Stimulated activated memory B cell treated with anti-CD40 and anti-IgM and Interleukin-4, amounts not matched to agents 10 μg/mL and 1 μg/mL and 100 μg/mL, for 72 hours (primary cell): Measurements from ENCODE around the gene STK32B.

Experiments
- ATAC-seq: fragments of 150-1000 bp; cut with Tn5 transposase; 2 replicates; pipeline ENCODE4 v1.10.0; 2021
- H3K27ac Mint-ChIP-seq: one replicate; pipeline ENCODE4 v1.8.0; 2022; ENCODE audit warnings: mild to moderate bottlenecking, mixed read lengths
- H3K27me3 Mint-ChIP-seq: one replicate; pipeline ENCODE4 v1.8.0; 2022; ENCODE audit warnings: mixed read lengths
- H3K36me3 Mint-ChIP-seq: one replicate; pipeline ENCODE4 v1.8.0; 2022; ENCODE audit warnings: mixed read lengths
- H3K4me1 Mint-ChIP-seq: one replicate; pipeline ENCODE4 v1.8.0; 2022; ENCODE audit warnings: mixed read lengths
- H3K4me3 Mint-ChIP-seq: one replicate; pipeline ENCODE4 v1.8.0; 2022; ENCODE audit warnings: mild to moderate bottlenecking, moderate library complexity, mixed read lengths
- H3K9me3 Mint-ChIP-seq: one replicate; pipeline ENCODE4 v1.8.0; 2022; ENCODE audit warnings: mixed read lengths

Gene STK32B

DNA sequence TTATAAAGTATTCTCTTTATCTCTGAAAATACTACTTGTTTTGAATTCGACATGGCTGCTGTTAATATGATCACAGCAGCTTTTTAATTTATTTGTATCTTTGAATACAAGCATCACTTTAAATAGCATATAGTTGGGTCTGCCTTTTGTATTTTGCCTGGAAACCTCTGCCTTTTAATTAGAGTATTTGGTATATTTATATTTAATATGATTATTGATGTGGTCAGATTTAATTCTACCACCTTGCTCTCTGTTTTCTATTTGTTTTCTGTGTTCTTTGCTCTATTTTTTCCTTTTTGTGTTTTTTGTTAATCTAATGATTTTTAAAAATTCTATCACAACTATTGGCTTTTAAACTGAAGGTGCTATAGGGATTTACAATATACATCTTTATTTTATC is 21.7 kb downstream of the STK32B start:
- Mint-ChIP-seq H3K9me3 (peaks cover 5% of the 10 kb centered on the region), H3K4me3 (no peak overlapping the region), H3K4me1 (no peaks in the 10 kb centered on the region), H3K27me3 (no peaks in the 10 kb centered on the region), H3K27ac (no peak overlapping the region), H3K36me3 (no peaks in the 10 kb centered on the region)
- no peak for ATAC-seq

DNA sequence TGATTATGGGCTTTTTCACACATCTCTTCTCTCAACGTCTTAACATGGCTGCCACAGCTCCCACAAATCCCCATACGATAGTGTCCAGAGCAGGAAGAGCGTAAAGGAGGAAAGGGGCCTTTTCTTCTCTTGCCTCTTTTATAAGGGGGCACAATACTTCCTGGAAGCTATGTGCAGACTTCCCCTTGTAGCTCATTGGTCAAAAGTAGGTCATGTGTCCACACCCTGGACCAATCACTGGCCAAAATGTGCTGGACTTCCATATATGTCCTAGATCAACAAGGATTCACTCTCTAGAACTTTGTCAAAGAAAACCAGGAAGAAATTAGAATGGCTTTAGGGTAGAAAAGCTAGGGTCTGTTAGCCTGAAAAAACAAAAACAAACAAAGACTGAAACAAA is 26.7 kb downstream of the STK32B start:
- Mint-ChIP-seq H3K36me3 (peaks cover 5% of the 10 kb centered on the region), H3K27ac (no peak overlapping the region), H3K27me3 (peaks cover 8% of the 10 kb centered on the region), H3K4me3 (no peak overlapping the region), H3K9me3 (peaks cover 14% of the 10 kb centered on the region), H3K4me1 (no peaks in the 10 kb centered on the region)
- no peak for ATAC-seq

DNA sequence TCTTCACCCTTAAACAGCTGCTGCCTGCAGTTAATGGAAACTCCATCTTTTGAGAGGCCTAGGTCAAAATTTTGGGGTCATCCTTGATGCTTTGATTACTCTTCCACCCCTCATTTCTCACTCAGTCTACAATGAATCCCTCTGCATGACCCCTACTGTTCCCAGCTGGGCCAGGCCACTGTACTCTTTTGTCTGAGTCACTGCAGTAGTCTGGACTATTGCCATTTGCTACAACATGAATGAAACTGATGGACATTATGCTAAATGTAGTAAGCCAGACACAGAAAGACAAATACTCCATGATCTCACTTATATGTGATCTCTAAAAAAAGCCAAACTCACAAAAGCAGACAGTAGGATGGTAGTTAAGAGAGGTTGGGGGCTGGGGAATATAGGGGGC is 28.3 kb downstream of the STK32B start:
- Mint-ChIP-seq H3K36me3 (peaks cover 5% of the 10 kb centered on the region), H3K9me3 (peaks cover 14% of the 10 kb centered on the region), H3K27me3 (peaks cover 8% of the 10 kb centered on the region), H3K4me1 (no peaks in the 10 kb centered on the region), H3K4me3 (no peak overlapping the region), H3K27ac (no peak overlapping the region)
- no peak for ATAC-seq

DNA sequence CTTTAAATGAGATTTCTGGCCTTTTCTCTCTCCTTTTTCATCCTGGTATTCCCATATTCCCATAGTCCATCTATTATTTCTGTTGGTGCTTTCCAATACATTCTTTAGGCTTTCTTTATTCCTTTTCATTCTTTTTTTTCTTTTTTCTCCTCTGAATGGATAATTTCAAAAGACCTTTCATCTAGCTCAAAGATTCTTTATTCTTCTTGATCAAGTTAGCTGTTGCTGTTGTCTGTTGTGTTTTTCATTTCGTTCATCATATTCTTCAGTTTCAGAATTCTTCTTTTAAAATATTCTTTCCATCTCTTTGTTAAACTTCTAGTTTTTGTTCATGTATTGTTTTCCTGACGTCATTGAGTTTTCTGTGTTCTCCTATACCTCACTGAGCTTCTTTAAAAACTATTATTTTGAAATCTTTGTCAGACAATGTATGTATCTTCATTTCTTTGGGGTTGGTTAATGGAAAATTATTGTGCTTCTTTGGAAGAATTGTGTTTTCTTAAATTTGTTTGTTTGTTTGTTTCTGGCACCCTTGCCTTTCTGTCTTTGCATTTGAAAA is 30.2 kb downstream of the STK32B start:
- H3K36me3 Mint-ChIP-seq: peaks cover 5% of the 10 kb centered on the region
- H3K9me3 Mint-ChIP-seq: peaks cover 21% of the 10 kb centered on the region
- H3K4me1 Mint-ChIP-seq: no peaks in the 10 kb centered on the region
- no peak overlapping the region for H3K4me3 Mint-ChIP-seq
- no peak overlapping the region for H3K27ac Mint-ChIP-seq
- no peak for ATAC-seq
- H3K27me3 Mint-ChIP-seq: peaks cover 8% of the 10 kb centered on the region

DNA sequence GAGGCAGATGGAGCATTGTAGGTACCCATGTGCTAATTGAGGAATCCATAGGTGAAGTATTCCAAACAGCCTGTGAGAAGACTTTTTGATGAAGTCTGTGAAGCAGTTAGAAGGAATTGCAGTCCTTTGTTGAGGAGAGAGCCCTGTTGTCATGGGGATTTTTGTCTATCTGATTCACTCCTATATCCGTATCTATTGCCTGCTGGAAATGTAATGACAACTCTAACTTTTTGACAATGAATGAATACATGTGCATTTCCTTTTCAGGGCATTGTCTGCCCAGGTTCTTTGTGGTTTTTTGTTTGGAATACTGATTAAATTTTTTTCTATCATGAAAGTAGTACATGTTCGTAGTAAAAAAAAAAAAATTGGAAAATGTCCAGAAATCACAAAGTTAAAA is 31.1 kb downstream of the STK32B start:
- H3K27ac Mint-ChIP-seq: no peak overlapping the region
- peaks cover 24% of the 10 kb centered on the region for H3K9me3 Mint-ChIP-seq
- no peaks in the 10 kb centered on the region for H3K4me1 Mint-ChIP-seq
- no peak for ATAC-seq
- H3K36me3 Mint-ChIP-seq: peaks cover 5% of the 10 kb centered on the region
- H3K27me3 Mint-ChIP-seq: peaks cover 8% of the 10 kb centered on the region
- H3K4me3 Mint-ChIP-seq: no peak overlapping the region

DNA sequence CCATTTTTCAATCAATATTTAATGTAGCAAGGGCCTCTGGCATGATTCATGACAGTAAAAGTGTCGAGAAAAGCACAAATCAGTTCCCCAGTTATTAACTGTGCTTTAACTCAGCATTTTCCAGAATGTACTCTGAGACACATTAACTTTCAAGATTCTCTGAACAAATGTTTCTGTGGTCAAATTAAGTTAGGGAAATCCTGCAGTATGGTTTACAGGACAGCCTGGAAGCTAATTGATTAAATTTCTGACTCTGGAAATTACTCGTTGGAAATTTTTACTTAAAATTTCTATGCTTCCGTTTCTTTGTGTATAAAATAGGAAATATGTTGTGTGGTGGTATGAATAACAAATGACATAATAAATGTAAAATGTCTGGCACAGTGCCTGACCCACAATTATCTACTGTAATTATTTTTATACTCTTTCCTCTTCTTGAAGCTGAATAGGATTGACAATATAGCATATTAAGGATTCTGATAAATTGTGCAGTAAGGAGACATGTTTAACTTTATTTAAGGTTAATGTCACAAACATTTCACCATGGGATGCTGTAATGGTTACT is 33.7 kb downstream of the STK32B start:
- no peak for ATAC-seq
- Mint-ChIP-seq H3K4me3 (no peak overlapping the region), H3K27me3 (peaks cover 8% of the 10 kb centered on the region), H3K4me1 (no peaks in the 10 kb centered on the region), H3K9me3 (peaks cover 29% of the 10 kb centered on the region), H3K27ac (no peak overlapping the region), H3K36me3 (peaks cover 5% of the 10 kb centered on the region)

DNA sequence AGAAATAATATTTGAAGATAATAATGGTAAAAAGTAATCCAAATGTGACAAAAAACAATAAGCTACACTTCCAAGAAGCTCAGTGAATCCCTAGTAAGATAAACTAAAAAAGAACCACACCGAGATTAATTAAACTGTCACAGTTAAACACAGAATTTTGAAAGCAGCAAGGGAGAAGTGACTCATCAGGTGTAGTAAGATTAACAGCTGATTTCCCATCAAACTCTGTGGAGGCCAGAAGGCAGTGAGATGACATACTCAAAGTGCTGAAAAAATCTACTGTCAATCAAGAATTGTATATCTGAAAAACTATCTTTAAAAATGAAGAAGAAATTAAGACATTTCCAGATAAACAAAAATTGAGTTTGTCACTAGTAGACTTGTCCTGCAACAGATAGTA is 35.3 kb downstream of the STK32B start:
- H3K4me1 Mint-ChIP-seq: no peaks in the 10 kb centered on the region
- H3K36me3 Mint-ChIP-seq: peaks cover 2% of the 10 kb centered on the region
- no peak overlapping the region for H3K27ac Mint-ChIP-seq
- H3K4me3 Mint-ChIP-seq: no peak overlapping the region
- H3K9me3 Mint-ChIP-seq: peaks cover 19% of the 10 kb centered on the region
- no peaks in the 10 kb centered on the region for H3K27me3 Mint-ChIP-seq
- ATAC-seq: no peak

DNA sequence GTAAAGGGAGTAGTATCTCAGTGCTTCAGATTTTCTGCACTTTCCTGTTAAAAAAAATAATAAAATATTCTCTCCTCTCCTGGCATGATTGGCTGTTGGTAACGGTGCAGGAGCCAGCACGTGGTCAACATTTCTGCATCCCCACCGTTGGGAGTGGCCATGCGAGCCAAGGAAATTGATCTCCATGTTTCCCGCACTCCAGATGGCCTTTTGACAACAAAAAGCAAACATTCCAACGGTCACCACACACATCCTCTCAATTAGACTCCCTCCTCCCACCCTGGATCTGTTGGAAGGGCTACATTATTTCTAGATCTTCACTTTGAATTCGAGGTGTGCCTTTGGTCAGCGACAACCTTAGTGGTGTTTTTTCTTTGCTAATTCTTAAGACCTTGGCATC is 45.0 kb downstream of the STK32B start:
- Mint-ChIP-seq H3K27me3 (no peaks in the 10 kb centered on the region), H3K9me3 (peaks cover 10% of the 10 kb centered on the region), H3K4me1 (no peaks in the 10 kb centered on the region), H3K36me3 (no peaks in the 10 kb centered on the region), H3K4me3 (no peak overlapping the region), H3K27ac (no peak overlapping the region)
- no peak for ATAC-seq

DNA sequence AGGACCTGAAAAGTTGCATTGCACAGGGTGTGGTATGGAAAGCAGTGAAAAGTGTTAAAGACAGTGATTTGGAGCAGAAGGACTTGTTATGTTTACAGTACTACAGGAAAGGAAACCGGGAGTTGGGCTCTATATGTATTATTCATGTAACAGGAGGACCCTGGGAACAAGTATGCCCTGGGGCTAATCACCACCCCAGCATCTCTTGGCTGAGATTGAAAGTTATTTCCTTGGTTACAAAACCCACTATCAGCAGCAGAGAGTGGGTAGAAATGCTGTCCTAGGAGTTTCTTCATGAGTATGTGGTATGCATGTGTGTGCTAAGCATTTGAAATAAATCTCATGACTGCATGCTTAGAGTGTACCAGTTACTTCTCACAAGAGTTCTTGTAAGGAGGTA is 46.9 kb downstream of the STK32B start:
- Mint-ChIP-seq H3K27ac (no peak overlapping the region), H3K4me1 (no peaks in the 10 kb centered on the region), H3K4me3 (no peak overlapping the region), H3K9me3 (peaks cover 16% of the 10 kb centered on the region), H3K36me3 (no peaks in the 10 kb centered on the region), H3K27me3 (peaks cover 4% of the 10 kb centered on the region)
- ATAC-seq: no peak

DNA sequence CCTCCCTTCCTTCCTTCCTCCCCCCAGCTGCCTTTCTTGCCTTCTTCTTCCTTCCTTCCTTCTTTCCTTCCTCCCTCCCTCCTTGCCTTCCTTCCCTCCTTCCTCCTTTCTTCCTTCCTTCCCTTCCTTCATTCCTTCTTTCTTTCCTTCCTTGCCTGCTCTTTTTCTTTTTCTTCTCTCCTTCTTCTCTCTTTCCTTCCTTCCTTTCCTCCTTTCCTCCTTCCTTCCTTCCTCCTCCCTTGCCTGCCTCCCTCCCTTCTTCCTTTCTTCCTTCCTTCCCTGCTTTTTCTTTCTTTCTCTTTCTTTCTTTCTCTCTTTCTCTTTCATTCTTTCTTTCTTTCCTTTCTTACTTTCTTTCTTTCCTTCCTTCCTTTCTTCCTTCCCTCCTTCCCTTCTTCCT is 49.1 kb downstream of the STK32B start:
- no peak overlapping the region for H3K4me3 Mint-ChIP-seq
- no peak for ATAC-seq
- no peak overlapping the region for H3K27ac Mint-ChIP-seq

DNA sequence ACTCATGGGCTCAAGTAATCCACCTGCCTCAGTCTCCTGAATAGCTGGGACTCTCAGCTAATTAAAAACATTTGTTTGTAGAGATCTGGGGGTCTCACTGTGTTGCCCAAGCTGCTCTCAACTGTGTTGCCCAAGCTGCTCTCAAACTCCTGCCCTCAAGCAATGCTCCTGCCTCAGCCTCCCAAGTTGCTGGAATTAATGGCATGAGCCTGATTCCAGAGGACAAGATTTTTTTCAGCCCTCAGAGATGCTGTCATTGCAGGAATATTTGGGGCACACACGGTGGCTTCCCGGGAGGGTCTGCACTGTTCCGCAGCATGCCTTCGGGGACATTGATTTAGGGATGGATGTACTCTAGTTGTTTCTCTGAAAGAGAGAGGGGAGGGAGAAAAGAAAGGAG is 49.7 kb downstream of the STK32B start:
- Mint-ChIP-seq H3K9me3 (peaks cover 19% of the 10 kb centered on the region), H3K36me3 (no peaks in the 10 kb centered on the region), H3K4me1 (no peaks in the 10 kb centered on the region), H3K27ac (no peak overlapping the region), H3K4me3 (no peak overlapping the region), H3K27me3 (peaks cover 8% of the 10 kb centered on the region)
- no peak for ATAC-seq

More for the DNA sequence above, 49.1 kb downstream of the STK32B start:
- no peaks in the 10 kb centered on the region for H3K4me1 Mint-ChIP-seq
- peaks cover 8% of the 10 kb centered on the region for H3K27me3 Mint-ChIP-seq
- no peaks in the 10 kb centered on the region for H3K36me3 Mint-ChIP-seq
- H3K9me3 Mint-ChIP-seq: peaks cover 19% of the 10 kb centered on the region

DNA sequence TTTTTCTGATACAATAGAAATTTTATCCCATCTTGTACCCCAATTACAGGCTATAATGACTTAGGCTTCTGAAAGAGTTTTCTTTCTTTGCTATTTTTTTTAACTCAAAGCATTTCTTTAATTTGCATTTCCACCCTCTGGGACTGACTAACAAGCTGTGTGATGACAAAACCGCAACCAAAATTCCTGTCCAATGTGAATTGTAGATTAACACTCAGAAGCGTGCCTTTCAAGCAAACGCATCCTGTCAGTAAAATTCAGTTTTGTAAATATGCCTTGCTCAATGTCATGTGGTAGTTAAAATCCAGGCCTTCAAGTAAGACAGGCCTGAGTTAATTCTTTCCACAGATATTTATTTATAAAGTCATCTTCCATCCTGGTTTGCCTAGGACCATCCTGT is 50.3 kb downstream of the STK32B start:
- no peak overlapping the region for H3K4me3 Mint-ChIP-seq
- no peak overlapping the region for H3K27ac Mint-ChIP-seq
- no peaks in the 10 kb centered on the region for H3K4me1 Mint-ChIP-seq
- H3K36me3 Mint-ChIP-seq: no peaks in the 10 kb centered on the region
- H3K27me3 Mint-ChIP-seq: peaks cover 9% of the 10 kb centered on the region
- H3K9me3 Mint-ChIP-seq: peaks cover 19% of the 10 kb centered on the region
- no peak for ATAC-seq

DNA sequence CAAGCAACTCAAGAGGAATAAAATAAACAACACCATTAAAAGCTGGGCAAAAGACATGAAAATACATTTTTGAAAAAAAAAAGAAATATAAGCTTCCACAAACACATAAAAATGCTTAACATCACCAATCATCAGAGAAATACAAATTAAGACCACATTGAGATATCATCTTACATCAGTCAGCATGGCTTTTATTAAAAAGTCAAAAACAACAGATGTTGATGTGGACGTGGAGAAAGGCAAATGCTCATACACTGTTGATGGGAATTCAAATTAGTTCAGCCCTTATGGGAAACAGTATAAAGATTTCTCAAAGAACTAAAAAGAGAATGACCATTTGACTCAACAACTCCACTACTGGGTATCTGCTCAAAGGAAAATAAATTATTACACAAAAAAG is 59.6 kb downstream of the STK32B start:
- Mint-ChIP-seq H3K27ac (no peak overlapping the region), H3K27me3 (peaks cover 16% of the 10 kb centered on the region), H3K36me3 (no peaks in the 10 kb centered on the region), H3K4me1 (no peaks in the 10 kb centered on the region), H3K4me3 (no peak overlapping the region), H3K9me3 (no peaks in the 10 kb centered on the region)
- no peak for ATAC-seq

DNA sequence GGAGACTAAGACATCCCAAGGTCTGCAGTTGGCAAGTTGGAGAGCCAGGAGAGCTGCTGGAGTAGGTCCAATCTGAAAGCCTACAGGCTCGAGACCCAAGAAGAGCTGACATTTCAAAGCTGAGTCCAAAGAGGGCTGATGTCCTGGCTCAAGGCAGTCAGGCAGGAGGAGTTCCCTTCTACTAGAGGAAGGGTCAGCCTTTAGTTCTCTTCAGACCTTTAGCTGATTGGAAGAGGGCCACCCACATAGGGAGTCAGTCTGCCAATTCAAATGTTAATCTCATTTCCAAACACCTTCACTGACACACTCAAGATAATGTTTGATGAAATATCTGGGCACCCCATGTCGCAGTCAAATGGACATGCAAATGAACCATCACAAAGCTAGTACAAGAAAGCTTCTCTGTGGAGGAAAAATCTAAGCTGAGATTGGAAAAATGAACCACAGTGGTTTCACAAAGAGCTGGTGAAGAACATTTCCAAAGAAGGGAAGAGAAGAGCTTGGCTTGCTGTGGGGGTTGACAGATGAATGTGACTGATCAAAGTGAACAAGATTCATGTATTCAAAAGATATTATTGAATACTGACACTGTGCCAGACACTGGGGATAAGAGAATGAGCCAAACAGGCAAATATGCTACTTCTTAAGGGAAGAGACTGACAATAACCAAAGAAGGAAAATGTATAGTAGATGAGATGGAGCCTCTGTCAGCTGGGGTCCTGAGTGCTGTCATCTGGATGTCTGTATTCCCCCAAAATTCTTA is 61.2 kb downstream of the STK32B start:
- no peak overlapping the region for H3K4me3 Mint-ChIP-seq
- no peak overlapping the region for H3K27ac Mint-ChIP-seq

DNA sequence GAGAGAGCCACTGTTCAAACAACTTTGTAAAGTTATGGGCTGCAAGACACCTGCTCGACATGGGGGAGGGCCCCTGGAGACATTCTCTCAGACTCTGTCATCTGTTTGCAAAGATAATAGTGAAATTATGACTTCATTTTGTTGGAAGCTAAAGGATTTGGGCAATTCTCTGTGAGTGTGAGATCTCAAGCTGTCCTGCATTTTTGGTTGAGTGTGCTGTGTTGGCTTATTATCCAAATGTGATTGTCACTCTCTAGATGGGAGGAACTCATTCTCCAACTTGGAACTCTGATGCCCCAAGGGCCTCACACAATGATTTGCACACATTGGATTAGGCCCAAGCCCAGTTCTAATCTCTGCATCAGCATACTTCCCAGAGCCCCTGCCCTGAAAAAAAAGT is 63.7 kb downstream of the STK32B start:
- no peaks in the 10 kb centered on the region for H3K27me3 Mint-ChIP-seq
- peaks cover 2% of the 10 kb centered on the region for H3K9me3 Mint-ChIP-seq
- H3K36me3 Mint-ChIP-seq: no peaks in the 10 kb centered on the region
- H3K4me1 Mint-ChIP-seq: no peaks in the 10 kb centered on the region
- no peak overlapping the region for H3K4me3 Mint-ChIP-seq
- H3K27ac Mint-ChIP-seq: no peak overlapping the region
- ATAC-seq: no peak

More for the DNA sequence above, 61.2 kb downstream of the STK32B start:
- H3K4me1 Mint-ChIP-seq: no peaks in the 10 kb centered on the region
- no peaks in the 10 kb centered on the region for H3K36me3 Mint-ChIP-seq
- no peak for ATAC-seq
- peaks cover 8% of the 10 kb centered on the region for H3K27me3 Mint-ChIP-seq
- no peaks in the 10 kb centered on the region for H3K9me3 Mint-ChIP-seq
